Epithelial cell of prostate (primary cell): ENCODE measurements around the gene NEURL3.

Experiments used
- DNase-seq: peaks from one replicate; pipeline ENCODE4 v3.0.0-alpha.2; 2011; ENCODE audit warnings: low read depth, low spot score
- H3K27ac ChIP-seq: fragments of 450-650 bp; 2 replicates; pipeline ENCODE4 v1.5.1; 2017; ENCODE audit warnings: mild to moderate bottlenecking

Gene NEURL3

GRCh38 chr2:96528700-96529375 is 23.7 kb upstream of the NEURL3 start:
- H3K27ac ChIP-seq: no peak overlapping the region
- no peak for DNase-seq

- no peak overlapping the region for H3K27ac ChIP-seq
- DNase-seq: no peak
Observed at GRCh38 chr2:96528006-96528699, 23.0 kb upstream of the NEURL3 start.

- DNase-seq: no peak
- no peak overlapping the region for H3K27ac ChIP-seq
Observed at GRCh38 chr2:96527286-96528005, 22.3 kb upstream of the NEURL3 start.

- no peak overlapping the region for H3K27ac ChIP-seq
- no peak for DNase-seq
Observed at GRCh38 chr2:96526615-96527285, 21.6 kb upstream of the NEURL3 start.

- no peak overlapping the region for H3K27ac ChIP-seq
- DNase-seq: no peak
Observed at GRCh38 chr2:96526101-96526591, 21.0 kb upstream of the NEURL3 start.

- no peak for DNase-seq
- H3K27ac ChIP-seq: no peak overlapping the region
Observed at GRCh38 chr2:96525211-96525507, 20.0 kb upstream of the NEURL3 start.

GRCh38 chr2:96524482-96525210 is 19.5 kb upstream of the NEURL3 start:
- H3K27ac ChIP-seq: no peak overlapping the region
- DNase-seq: no peak

- no peak overlapping the region for H3K27ac ChIP-seq
- no peak for DNase-seq
Observed at GRCh38 chr2:96523659-96524481, 18.7 kb upstream of the NEURL3 start.

- H3K27ac ChIP-seq: no peak overlapping the region
- no peak for DNase-seq
Observed at GRCh38 chr2:96522304-96523203, 17.4 kb upstream of the NEURL3 start.

- DNase-seq: no peak
- no peak overlapping the region for H3K27ac ChIP-seq
Observed at GRCh38 chr2:96521219-96521618, 16.1 kb upstream of the NEURL3 start.

GRCh38 chr2:96520697-96521096 is 15.5 kb upstream of the NEURL3 start:
- no peak for DNase-seq
- H3K27ac ChIP-seq: no peak overlapping the region

GRCh38 chr2:96520231-96520630 is 15.1 kb upstream of the NEURL3 start:
- H3K27ac ChIP-seq: no peak overlapping the region
- no peak for DNase-seq

GRCh38 chr2:96517079-96517478 is 11.9 kb upstream of the NEURL3 start:
- H3K27ac ChIP-seq: no peak overlapping the region
- DNase-seq: no peak

GRCh38 chr2:96514521-96514920 is 9.4 kb upstream of the NEURL3 start:
- no peak overlapping the region for H3K27ac ChIP-seq
- no peak for DNase-seq

GRCh38 chr2:96512341-96512740 is 7.2 kb upstream of the NEURL3 start:
- H3K27ac ChIP-seq: no peak overlapping the region
- DNase-seq: no peak

GRCh38 chr2:96511851-96512250 is 6.7 kb upstream of the NEURL3 start:
- no peak overlapping the region for H3K27ac ChIP-seq
- DNase-seq: no peak

- DNase-seq: no peak
- H3K27ac ChIP-seq: no peak overlapping the region
Observed at GRCh38 chr2:96510931-96511595, 5.9 kb upstream of the NEURL3 start.

GRCh38 chr2:96509847-96510230 is 4.7 kb upstream of the NEURL3 start:
- no peak overlapping the region for H3K27ac ChIP-seq
- no peak for DNase-seq
